Heart left ventricle (tissue), 13 donors: ENCODE results near the gene SAMD4B.

Source experiments
- POLR2A ChIP-seq, 2 donors: fragments of 450-650 bp; IDR thresholded peaks; one replicate each; pipeline ENCODE4 v1.6.1; 2017; ENCODE audit warnings: antibody characterized with exemption in 2 of 2, mild to moderate bottlenecking in 2 of 2, moderate library complexity in 2 of 2
- TF ChIP-seq, protein P1 (sequence below), 12 donors: fragments of 200-600 bp; sonication (generic) in 4 of 12; IDR thresholded peaks; one replicate each; pipeline versions ENCODE4 v1.5.0 to v1.8.0; 2018 to 2022; ENCODE audit warnings: antibody characterized with exemption in 12 of 12, mild to moderate bottlenecking in 5 of 12
- donor health status: ischemic (EF 13 %, LVEDD 7.1; RV severe dilation, severe dysfunction).
- donor health status: DM: no; HTN: yes; CAD: no.
- donor health status: DM: no; HTN: no; CAD: no.
- donor health status: ischemic (EF 25% LVEDD 6.9; RV normal size, moderate dysfunction).
- donor health status: ischemic (EF 25% LVEDD 5.7; RV mildly dilated, moderate dysfunction).
- donor health status: ischemic (EF 35%, LVEDD 5.7; RV mildly dilated, moderate dysfunction).
- donor health status: nonischemic (EF 11% LVEDD 7.7; RV severe dilation, severe dysfunction).
- donor health status: DM: yes; HTN: yes; CAD: no.
- donor health status: PGD.
- donor health status: ischemic (EF 29% LVEDD 5.4; RV normal size, mild dysfunction).
- donor health status: nonischemic (EF 23%, LVEDD 6.1; RV moderate dilation, normal function).

DNA sequence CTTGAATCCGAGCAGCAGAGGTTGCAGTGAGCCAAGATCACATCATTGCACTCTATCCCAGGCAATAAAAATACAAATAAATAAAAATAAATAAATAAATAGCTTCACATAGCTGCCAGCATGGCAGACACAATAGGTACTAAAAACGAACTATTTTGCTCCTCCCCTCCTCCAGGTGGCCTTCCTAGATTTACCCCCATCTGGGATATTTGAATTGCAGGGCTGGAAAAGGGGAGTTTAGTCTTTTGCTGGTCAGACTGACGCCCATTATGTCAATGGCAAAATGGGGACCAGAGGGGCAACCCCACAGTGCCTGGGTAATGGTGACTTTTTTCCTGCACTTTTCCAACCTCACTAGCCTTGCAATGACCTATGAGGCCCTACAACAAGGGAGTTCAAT, 5.7 kb upstream of the SAMD4B start:
- TF ChIP-seq, protein P1, sequence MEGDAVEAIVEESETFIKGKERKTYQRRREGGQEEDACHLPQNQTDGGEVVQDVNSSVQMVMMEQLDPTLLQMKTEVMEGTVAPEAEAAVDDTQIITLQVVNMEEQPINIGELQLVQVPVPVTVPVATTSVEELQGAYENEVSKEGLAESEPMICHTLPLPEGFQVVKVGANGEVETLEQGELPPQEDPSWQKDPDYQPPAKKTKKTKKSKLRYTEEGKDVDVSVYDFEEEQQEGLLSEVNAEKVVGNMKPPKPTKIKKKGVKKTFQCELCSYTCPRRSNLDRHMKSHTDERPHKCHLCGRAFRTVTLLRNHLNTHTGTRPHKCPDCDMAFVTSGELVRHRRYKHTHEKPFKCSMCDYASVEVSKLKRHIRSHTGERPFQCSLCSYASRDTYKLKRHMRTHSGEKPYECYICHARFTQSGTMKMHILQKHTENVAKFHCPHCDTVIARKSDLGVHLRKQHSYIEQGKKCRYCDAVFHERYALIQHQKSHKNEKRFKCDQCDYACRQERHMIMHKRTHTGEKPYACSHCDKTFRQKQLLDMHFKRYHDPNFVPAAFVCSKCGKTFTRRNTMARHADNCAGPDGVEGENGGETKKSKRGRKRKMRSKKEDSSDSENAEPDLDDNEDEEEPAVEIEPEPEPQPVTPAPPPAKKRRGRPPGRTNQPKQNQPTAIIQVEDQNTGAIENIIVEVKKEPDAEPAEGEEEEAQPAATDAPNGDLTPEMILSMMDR (IDR thresholded peaks at IDR 0.05), result no peak
- TF ChIP-seq POLR2A (IDR thresholded peaks at IDR 0.05), result no peak
